D341Med (cell line): ENCODE data around the gene RASGEF1B.

Source experiments
- DNase-seq: peaks from one replicate; pipeline ENCODE4 v3.0.0; 2012; ENCODE audit warnings: low spot score

RASGEF1B gene

DNA sequence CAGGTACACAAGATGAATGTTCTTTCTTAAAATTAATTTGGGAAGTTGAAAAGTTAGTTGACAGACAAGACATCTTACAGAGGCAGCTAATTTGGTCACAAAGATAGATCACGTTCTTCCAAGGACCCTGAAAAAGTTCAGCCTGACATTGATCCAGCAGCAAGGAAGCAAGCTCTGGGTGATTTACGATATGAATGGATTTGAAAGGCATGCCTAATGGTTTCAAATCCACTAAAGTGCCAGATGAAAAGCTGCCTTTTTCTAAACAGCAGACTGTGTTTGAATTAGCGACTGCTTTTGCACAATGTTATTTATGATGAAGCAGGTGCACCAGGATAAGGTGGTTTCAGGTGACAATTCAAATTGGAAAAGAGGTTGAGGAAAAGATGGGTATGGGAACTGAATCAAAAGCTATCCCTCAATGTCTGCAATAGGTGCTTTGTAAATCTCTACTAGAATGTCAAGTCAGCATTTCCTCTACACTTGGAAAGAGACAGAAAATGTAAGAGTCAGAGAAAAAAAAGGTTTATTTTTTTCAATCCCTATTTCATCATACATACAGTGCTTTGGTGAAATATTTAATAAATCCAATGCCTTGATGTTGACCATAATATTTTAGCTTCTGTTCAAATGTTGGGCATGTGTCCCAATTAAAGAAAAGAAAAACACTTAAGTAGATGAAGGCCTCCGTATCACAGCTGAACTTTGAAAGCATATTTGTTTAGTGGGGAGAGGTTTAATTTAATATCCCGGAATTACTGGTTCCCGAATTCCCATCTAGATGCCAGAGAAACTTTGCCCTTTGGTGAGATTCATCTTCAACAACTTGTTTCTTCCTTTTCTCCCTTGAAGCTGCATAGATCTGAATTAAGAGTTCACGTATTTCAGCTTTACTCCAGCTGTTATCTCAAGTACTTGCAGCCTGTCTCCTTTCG lies 6.0 kb downstream of the RASGEF1B start:
- DNase-seq = no peak

- no peak for DNase-seq
These were observed 10.9 kb downstream of the RASGEF1B start for GRCh38 chr4:81460834-81461233.

GRCh38 chr4:81460191-81460701 lies 11.5 kb downstream of the RASGEF1B start:
- no peak for DNase-seq

GRCh38 chr4:81459228-81459627 lies 12.5 kb downstream of the RASGEF1B start:
- DNase-seq = no peak

GRCh38 chr4:81457921-81458520 lies 13.7 kb downstream of the RASGEF1B start:
- DNase-seq = no peak

- DNase-seq = no peak
These were observed 14.4 kb downstream of the RASGEF1B start for GRCh38 chr4:81457345-81457744.

GRCh38 chr4:81455897-81456296 lies 15.8 kb downstream of the RASGEF1B start:
- no peak for DNase-seq

DNA sequence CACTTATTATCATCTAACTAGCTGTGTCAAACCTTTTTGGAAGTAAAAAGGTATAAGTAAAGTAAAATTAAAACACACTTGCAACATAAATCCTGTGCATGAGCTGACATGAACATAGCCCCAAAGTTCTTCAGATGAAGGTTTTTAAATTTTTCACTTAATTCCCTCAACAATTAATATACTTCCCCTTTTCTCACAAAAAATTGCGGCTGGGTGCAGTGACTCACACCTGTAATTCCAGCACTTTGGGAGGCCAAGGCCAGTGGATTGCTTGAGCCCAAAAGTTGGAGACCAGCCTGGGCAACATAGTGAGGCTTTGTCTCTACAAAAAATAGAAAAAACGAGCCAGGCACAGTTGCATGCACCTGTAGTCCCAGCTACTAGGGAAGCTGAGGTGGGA lies 16.8 kb downstream of the RASGEF1B start:
- no peak for DNase-seq

DNA sequence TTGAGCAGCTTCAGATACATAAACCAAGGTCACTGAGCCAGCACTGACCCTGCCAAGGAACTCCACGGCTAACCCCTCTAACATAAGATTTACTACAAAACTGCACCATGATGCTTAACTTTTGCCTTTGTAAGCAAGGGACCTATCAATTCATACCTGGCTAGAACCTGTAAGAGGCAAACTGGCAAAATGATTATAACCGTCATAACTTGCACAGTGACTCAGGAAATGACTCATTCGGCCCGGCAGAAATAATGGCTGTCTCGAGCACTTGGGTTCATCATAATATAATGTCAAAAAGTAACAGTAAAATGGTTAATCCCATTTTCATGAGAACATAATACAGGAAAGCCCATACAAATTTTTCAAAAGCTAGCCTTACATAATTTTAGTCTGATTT lies 17.2 kb downstream of the RASGEF1B start:
- no peak for DNase-seq

DNA sequence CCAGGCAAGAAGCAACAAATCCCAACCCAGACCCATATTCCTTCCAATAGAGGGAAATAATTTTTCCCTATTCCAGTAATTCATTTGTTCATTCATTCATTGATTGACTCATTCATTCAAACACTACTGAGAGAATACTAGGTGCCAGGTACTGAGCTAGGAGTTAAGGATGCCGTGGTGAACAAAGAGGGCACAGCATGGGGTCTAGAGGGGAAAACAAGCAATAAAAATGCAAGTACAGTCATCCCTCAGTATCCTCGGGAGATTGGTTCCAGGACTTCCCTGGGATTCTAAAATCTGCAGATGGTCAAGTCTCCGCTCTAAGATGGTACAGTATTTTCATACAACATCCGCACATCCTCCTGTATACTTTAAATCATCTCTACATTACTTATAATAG lies 18.7 kb downstream of the RASGEF1B start:
- no peak for DNase-seq

DNA sequence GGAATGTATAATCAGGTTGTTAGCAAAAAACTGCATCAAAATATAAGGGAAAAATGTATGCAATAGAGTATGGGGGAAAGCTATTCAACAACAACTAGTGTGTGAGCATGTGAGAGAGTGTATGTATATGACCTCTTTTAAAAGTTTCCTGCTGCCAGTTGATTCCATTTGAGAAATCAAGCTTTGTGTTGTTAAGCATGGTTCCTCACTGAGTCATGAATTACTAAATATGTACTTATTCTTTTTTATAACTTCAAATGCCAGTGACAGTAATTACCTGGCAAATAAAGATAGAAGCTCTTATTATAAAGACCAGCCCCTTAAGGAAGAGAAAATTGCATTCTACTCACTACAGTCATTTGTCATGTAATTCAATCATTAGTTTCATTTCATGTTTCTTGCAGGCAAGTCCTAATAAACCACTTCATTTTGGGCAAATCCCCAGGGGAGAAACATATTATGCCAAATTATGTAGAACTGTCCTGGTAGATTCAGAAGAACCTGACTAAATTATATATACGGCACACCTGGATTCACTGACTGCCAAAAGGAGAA lies 19.2 kb downstream of the RASGEF1B start:
- DNase-seq = no peak

DNA sequence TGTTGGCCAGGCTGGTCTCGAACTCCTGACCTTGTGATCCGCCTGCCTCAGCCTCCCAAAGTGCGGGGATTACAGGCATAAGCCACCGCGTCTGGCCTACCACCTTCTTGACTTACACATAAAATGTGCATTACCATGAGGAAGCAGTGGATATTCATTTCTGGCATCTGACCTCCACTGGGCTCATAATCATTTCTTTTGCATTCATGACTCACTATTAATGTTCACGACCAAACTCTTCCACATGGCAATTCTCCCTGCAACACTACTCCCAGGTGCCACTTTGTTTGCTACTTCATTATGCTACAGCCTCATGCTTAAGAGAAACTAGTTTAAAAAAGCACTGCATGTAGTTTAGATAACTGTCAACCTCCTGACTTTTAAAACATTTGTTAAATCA lies 22.7 kb downstream of the RASGEF1B start:
- DNase-seq = no peak

DNA sequence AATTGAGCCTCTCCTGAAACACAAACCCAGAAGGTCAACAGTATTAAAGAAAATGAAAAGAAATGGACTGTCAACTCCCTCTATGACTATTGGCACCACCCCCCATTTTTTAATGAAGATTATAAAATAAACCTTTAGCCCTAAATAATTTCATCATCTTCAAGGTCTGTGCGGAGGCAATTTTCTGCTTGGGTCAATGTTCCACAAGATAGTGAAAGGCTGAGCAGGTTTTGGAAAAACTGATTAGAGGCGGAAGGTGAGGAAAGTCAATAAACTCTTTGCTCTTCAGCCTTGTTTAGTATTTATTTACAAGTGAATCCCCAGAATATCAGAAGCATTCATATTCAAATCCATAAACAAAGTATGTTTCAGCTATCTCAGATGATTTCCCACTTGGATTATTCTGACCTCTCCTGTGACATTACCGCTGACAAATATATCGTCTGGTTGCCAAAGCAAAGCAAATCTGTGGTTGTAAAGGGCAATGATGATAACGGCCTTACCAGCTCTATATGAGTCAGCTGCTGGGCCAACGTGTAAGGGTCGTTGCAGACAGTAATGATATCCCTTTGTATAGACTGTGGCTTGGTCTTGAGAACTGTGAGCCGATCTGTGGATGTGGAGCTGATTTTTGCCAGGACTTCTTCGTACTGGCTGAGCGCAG lies 24.0 kb downstream of the RASGEF1B start:
- DNase-seq = no peak

DNA sequence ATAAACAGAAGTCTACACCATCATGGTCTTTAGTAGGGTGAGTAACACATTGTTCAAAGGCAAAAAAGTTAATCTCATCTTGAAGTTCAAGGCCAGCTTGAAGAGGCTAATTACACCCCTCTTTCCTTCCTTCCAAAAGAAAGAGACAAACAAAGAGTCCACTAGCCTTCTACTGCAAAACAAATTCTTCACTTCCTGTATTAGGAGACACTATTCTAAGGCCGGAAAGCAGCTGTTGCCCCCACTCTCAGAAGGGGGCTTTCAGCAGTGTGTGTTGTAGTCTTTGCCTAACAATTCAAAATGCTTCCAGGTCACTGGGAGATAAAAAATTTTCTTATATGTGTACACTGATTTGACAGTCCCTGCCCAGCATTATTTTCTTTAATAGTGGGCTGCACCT lies 25.1 kb downstream of the RASGEF1B start:
- DNase-seq = no peak

- DNase-seq = no peak
These were observed 26.5 kb downstream of the RASGEF1B start for GRCh38 chr4:81445196-81445595.

- DNase-seq = no peak
These were observed 29.1 kb downstream of the RASGEF1B start for GRCh38 chr4:81442484-81443085.

DNA sequence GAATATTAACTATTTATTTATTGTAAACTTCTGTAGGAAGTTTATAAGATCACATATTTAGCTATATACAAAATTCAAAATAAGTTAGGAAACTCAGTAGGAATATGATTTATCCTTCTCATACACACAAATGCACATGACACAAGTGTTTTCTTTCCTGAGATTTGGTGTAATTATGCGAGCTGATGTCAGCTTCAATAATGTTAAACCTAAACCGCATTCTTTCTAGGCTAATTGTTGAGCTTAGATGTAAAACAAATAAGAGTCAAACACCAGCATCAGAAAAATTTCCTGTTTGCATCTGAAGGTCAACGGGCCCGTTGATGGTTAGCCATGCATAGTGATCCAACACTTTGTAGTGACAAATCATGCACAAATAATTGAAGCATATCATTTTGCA lies 30.8 kb downstream of the RASGEF1B start:
- DNase-seq = no peak

DNA sequence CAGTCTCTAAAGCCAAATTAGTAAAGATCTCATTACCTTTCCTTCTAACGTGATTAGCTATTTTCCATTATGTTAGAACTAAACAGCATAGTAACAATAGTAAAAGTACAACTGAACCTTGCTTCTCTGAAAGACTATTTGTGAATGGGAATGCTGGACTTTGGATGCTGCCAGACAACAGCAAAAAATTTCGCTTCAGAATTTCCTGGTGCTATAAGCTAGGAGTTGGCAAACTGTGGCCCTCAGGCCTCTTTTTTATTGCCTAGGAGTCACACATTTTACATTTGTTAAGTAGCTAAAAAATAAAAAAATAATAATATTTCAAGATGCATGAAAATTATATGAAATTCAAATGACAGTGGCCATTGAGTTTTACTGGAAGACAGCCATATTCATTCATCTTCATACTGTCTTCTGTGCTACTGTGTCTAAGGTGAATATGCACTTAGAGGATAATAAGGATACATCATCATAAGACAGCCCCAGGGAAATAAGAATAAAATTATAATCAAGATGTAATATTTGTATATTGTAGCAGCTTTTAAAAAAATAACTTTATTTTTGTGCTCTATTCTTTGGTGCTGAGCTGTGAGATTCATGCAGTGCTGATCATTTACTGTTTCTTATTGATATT lies 34.6 kb downstream of the RASGEF1B start:
- no peak for DNase-seq

DNA sequence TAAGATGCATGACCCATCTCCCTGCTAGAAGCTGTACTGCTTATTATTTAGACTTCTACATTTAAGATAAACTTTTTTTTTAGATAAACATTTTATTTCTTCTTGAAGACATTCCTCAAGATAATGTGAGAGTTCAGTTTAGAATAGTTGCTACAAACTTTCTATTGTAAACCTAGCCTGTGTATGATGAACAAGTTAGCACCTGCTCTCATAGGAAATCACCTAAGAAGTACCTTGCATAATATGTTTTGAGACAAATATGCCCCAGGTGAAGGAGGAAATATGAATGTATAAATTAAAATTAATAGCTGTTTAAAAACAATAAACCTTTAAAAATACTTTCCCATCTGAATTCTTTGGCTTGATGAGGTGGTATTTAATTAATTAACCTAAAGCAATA lies 35.6 kb downstream of the RASGEF1B start:
- DNase-seq = no peak

DNA sequence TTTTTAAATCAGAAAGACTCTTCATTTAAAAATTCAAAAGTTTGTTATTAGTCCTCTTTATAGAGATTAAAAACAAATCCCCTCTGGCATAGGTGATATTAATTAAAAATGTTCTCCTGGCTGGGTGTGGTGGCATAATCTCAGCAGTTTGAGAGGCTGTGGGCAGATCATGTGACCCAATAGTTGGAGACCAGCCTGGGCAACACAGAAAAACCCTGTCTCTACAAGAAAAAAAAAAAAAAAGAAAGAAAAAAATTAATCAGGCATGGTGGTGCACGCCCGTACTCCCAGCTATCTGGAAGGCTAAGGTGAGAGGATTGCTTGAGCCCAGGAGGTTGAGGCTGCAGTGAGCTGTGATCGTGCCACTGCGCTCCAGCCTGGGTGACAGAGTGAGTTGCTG lies 38.9 kb downstream of the RASGEF1B start:
- DNase-seq = no peak

GRCh38 chr4:81431971-81432370 lies 39.7 kb downstream of the RASGEF1B start:
- DNase-seq = no peak

- DNase-seq = no peak
These were observed 42.1 kb downstream of the RASGEF1B start for GRCh38 chr4:81429607-81430006.
